ENCODE results near the gene LATS2. TPM values are rescaled to one million over a fixed set of nuclear protein-coding genes. Genes with fewer than 3 reads are reported as not detected.

Gene LATS2
- total and polyA plus RNA-seq, 9 donors = 7.3 to 25.7 (median 17.7) TPM

GRCh38 chr13:21076253-21076652, 14.9 kb upstream of the LATS2 start:
- WGBS (ENCODE audit: insufficient coverage) = 72% methylated on average over 14 of the region's 18 CpGs
- Histone ChIP-seq H3K4me3 (ENCODE audit: low read length) (no peak overlapping the region), H3K36me3 (ENCODE audit: control insufficient read depth, insufficient read depth, low read length) (no peaks in the 10 kb centered on the region), H3K9me3 (replicated peaks; ENCODE audit: control insufficient read depth, low read depth, low read length) (no peaks in the 10 kb centered on the region), H3K27ac (ENCODE audit: low read length) (no peak overlapping the region), H3K27me3 (ENCODE audit: control insufficient read depth, insufficient read depth, low read length) (peaks cover 3% of the 10 kb centered on the region), H3K4me1 (ENCODE audit: control insufficient read depth, insufficient read depth, low read length) (peaks cover 14% of the 10 kb centered on the region)
- DNase-seq = peak; percentile 31

- Histone ChIP-seq H3K9me3 (replicated peaks; ENCODE audit: control insufficient read depth, low read depth, low read length) (no peaks in the 10 kb centered on the region), H3K27ac (ENCODE audit: low read length) (peak overlapping the region; percentile 88), H3K4me3 (ENCODE audit: low read length) (peak overlapping the region; percentile 51), H3K27me3 (ENCODE audit: control insufficient read depth, insufficient read depth, low read length) (peaks cover 3% of the 10 kb centered on the region), H3K4me1 (ENCODE audit: control insufficient read depth, insufficient read depth, low read length) (peaks cover 14% of the 10 kb centered on the region), H3K36me3 (ENCODE audit: control insufficient read depth, insufficient read depth, low read length) (no peaks in the 10 kb centered on the region)
- under 1% methylated on average over 24 of the region's 64 CpGs for WGBS (ENCODE audit: insufficient coverage)
- DNase-seq = peak; percentile 58
These were observed 14.2 kb upstream of the LATS2 start for GRCh38 chr13:21075379-21076249.

- H3K36me3 ChIP-seq (ENCODE audit: control insufficient read depth, insufficient read depth, low read length) = no peaks in the 10 kb centered on the region
- peak; percentile 60 for DNase-seq
- no CpG with 5 or more reads among the region's 9 CpGs for WGBS (ENCODE audit: insufficient coverage)
- H3K27ac ChIP-seq (ENCODE audit: low read length) = peak overlapping the region; percentile 88
- peaks cover 3% of the 10 kb centered on the region for H3K27me3 ChIP-seq (ENCODE audit: control insufficient read depth, insufficient read depth, low read length)
- H3K4me1 ChIP-seq (ENCODE audit: control insufficient read depth, insufficient read depth, low read length) = peaks cover 14% of the 10 kb centered on the region
- H3K9me3 ChIP-seq (replicated peaks; ENCODE audit: control insufficient read depth, low read depth, low read length) = no peaks in the 10 kb centered on the region
- H3K4me3 ChIP-seq (ENCODE audit: low read length) = peak overlapping the region; percentile 51
These were observed 13.6 kb upstream of the LATS2 start for GRCh38 chr13:21075011-21075378.

- 14% methylated on average over 3 of the region's 10 CpGs for WGBS (ENCODE audit: insufficient coverage)
- H3K27ac ChIP-seq (ENCODE audit: low read length) = peak overlapping the region; percentile 88
- H3K4me3 ChIP-seq (ENCODE audit: low read length) = no peak overlapping the region
- H3K36me3 ChIP-seq (ENCODE audit: control insufficient read depth, insufficient read depth, low read length) = no peaks in the 10 kb centered on the region
- H3K9me3 ChIP-seq (replicated peaks; ENCODE audit: control insufficient read depth, low read depth, low read length) = no peaks in the 10 kb centered on the region
- H3K4me1 ChIP-seq (ENCODE audit: control insufficient read depth, insufficient read depth, low read length) = peaks cover 14% of the 10 kb centered on the region
- H3K27me3 ChIP-seq (ENCODE audit: control insufficient read depth, insufficient read depth, low read length) = peaks cover 3% of the 10 kb centered on the region
- peak; percentile 93 for DNase-seq
These were observed 13.2 kb upstream of the LATS2 start for GRCh38 chr13:21074546-21074945.

- no peaks in the 10 kb centered on the region for H3K36me3 ChIP-seq (ENCODE audit: control insufficient read depth, insufficient read depth, low read length)
- H3K9me3 ChIP-seq (replicated peaks; ENCODE audit: control insufficient read depth, low read depth, low read length) = no peaks in the 10 kb centered on the region
- peaks cover 3% of the 10 kb centered on the region for H3K27me3 ChIP-seq (ENCODE audit: control insufficient read depth, insufficient read depth, low read length)
- H3K4me3 ChIP-seq (ENCODE audit: low read length) = no peak overlapping the region
- DNase-seq = peak; percentile 52
- peaks cover 14% of the 10 kb centered on the region for H3K4me1 ChIP-seq (ENCODE audit: control insufficient read depth, insufficient read depth, low read length)
- peak overlapping the region; percentile 24 for H3K27ac ChIP-seq (ENCODE audit: low read length)
These were observed 10.5 kb upstream of the LATS2 start for GRCh38 chr13:21071924-21072323.

- Histone ChIP-seq H3K4me1 (ENCODE audit: control insufficient read depth, insufficient read depth, low read length) (peaks cover 14% of the 10 kb centered on the region), H3K9me3 (replicated peaks; ENCODE audit: control insufficient read depth, low read depth, low read length) (no peaks in the 10 kb centered on the region), H3K4me3 (ENCODE audit: low read length) (no peak overlapping the region), H3K27ac (ENCODE audit: low read length) (no peak overlapping the region), H3K27me3 (ENCODE audit: control insufficient read depth, insufficient read depth, low read length) (peaks cover 3% of the 10 kb centered on the region), H3K36me3 (ENCODE audit: control insufficient read depth, insufficient read depth, low read length) (no peaks in the 10 kb centered on the region)
- 73% methylated on average over 4 of the region's 4 CpGs for WGBS (ENCODE audit: insufficient coverage)
- no peak for DNase-seq
These were observed 9.6 kb upstream of the LATS2 start for GRCh38 chr13:21071015-21071414.

- peak overlapping the region; percentile 76 for H3K27ac ChIP-seq (ENCODE audit: low read length)
- DNase-seq = peak; percentile 92
- WGBS (ENCODE audit: insufficient coverage) = no CpG with 5 or more reads among the region's 6 CpGs
These were observed 8.2 kb upstream of the LATS2 start for GRCh38 chr13:21069561-21070004.

GRCh38 chr13:21067848-21068247, 6.5 kb upstream of the LATS2 start:
- no peak for DNase-seq
- Histone ChIP-seq H3K36me3 (ENCODE audit: control insufficient read depth, insufficient read depth, low read length) (no peaks in the 10 kb centered on the region), H3K27me3 (ENCODE audit: control insufficient read depth, insufficient read depth, low read length) (no peaks in the 10 kb centered on the region), H3K4me1 (ENCODE audit: control insufficient read depth, insufficient read depth, low read length) (peaks cover 4% of the 10 kb centered on the region), H3K27ac (ENCODE audit: low read length) (no peak overlapping the region), H3K9me3 (replicated peaks; ENCODE audit: control insufficient read depth, low read depth, low read length) (no peaks in the 10 kb centered on the region), H3K4me3 (ENCODE audit: low read length) (no peak overlapping the region)
- WGBS (ENCODE audit: insufficient coverage) = 80% methylated on average over 1 of the region's 4 CpGs

More at GRCh38 chr13:21069561-21070004, 8.2 kb upstream of the LATS2 start:
- Histone ChIP-seq H3K9me3 (replicated peaks; ENCODE audit: control insufficient read depth, low read depth, low read length) (no peaks in the 10 kb centered on the region), H3K36me3 (ENCODE audit: control insufficient read depth, insufficient read depth, low read length) (no peaks in the 10 kb centered on the region), H3K4me3 (ENCODE audit: low read length) (no peak overlapping the region), H3K27me3 (ENCODE audit: control insufficient read depth, insufficient read depth, low read length) (no peaks in the 10 kb centered on the region), H3K4me1 (ENCODE audit: control insufficient read depth, insufficient read depth, low read length) (peaks cover 6% of the 10 kb centered on the region)

GRCh38 chr13:21066946-21067345, 5.6 kb upstream of the LATS2 start:
- no peak overlapping the region for H3K27ac ChIP-seq (ENCODE audit: low read length)
- H3K36me3 ChIP-seq (ENCODE audit: control insufficient read depth, insufficient read depth, low read length) = no peaks in the 10 kb centered on the region
- H3K27me3 ChIP-seq (ENCODE audit: control insufficient read depth, insufficient read depth, low read length) = no peaks in the 10 kb centered on the region
- H3K9me3 ChIP-seq (replicated peaks; ENCODE audit: control insufficient read depth, low read depth, low read length) = no peaks in the 10 kb centered on the region
- no peak overlapping the region for H3K4me3 ChIP-seq (ENCODE audit: low read length)
- DNase-seq = no peak
- no CpG with 5 or more reads among the region's 4 CpGs for WGBS (ENCODE audit: insufficient coverage)
- H3K4me1 ChIP-seq (ENCODE audit: control insufficient read depth, insufficient read depth, low read length) = peaks cover 4% of the 10 kb centered on the region

- H3K4me3 ChIP-seq (ENCODE audit: low read length) = no peak overlapping the region
- no peak overlapping the region for H3K27ac ChIP-seq (ENCODE audit: low read length)
- H3K27me3 ChIP-seq (ENCODE audit: control insufficient read depth, insufficient read depth, low read length) = no peaks in the 10 kb centered on the region
- peaks cover 4% of the 10 kb centered on the region for H3K4me1 ChIP-seq (ENCODE audit: control insufficient read depth, insufficient read depth, low read length)
- no peaks in the 10 kb centered on the region for H3K9me3 ChIP-seq (replicated peaks; ENCODE audit: control insufficient read depth, low read depth, low read length)
- DNase-seq = no peak
- WGBS (ENCODE audit: insufficient coverage) = 86% methylated on average over 2 of the region's 2 CpGs
- H3K36me3 ChIP-seq (ENCODE audit: control insufficient read depth, insufficient read depth, low read length) = no peaks in the 10 kb centered on the region
These were observed 4.3 kb upstream of the LATS2 start for GRCh38 chr13:21065686-21066085.

All from muscle of leg (tissue), 11 donors.